ENCODE data around the gene CD151.

Gene CD151

GRCh38 chr11:843086-843734 lies 10.5 kb downstream of the CD151 start:
- H3K27ac ChIP-seq (ENCODE audit: low read depth, low read length), result peak overlapping the region; percentile 75

GRCh38 chr11:843818-844692 lies 11.3 kb downstream of the CD151 start:
- peak overlapping the region in 1 of 2 donors; percentile 91 for H3K4me3 ChIP-seq (ENCODE audit: low read depth in 1 of 2, low read length in 2 of 2)
- peak overlapping the region; percentile 75 for H3K27ac ChIP-seq (ENCODE audit: low read depth, low read length)
- H3K4me1 ChIP-seq (ENCODE audit: control insufficient read depth in 1 of 2, insufficient read depth in 2 of 2, low read length in 2 of 2), result peaks cover 28 to 37% of the 10 kb centered on the region in 2 donors
- peaks cover 11 to 16% of the 10 kb centered on the region in 2 donors for H3K27me3 ChIP-seq (ENCODE audit: control insufficient read depth in 1 of 2, insufficient read depth in 2 of 2, low read length in 2 of 2)
- H3K9me3 ChIP-seq (ENCODE audit: control insufficient read depth in 1 of 2, low read length in 2 of 2), result no peaks in the 10 kb centered on the region
- peaks cover 3 to 16% of the 10 kb centered on the region in 2 donors for H3K36me3 ChIP-seq (ENCODE audit: control insufficient read depth in 1 of 2, insufficient read depth in 2 of 2, low read length in 2 of 2)
- peak overlapping the region in 1 of 2 donors; percentile 33 for H3K9ac ChIP-seq (ENCODE audit: low read depth in 1 of 2, low read length in 2 of 2)

More at GRCh38 chr11:843086-843734, 10.5 kb downstream of the CD151 start:
- peaks cover 4 to 10% of the 10 kb centered on the region in 2 donors for H3K27me3 ChIP-seq (ENCODE audit: control insufficient read depth in 1 of 2, insufficient read depth in 2 of 2, low read length in 2 of 2)
- H3K4me1 ChIP-seq (ENCODE audit: control insufficient read depth in 1 of 2, insufficient read depth in 2 of 2, low read length in 2 of 2), result peaks cover 30 to 36% of the 10 kb centered on the region in 2 donors
- H3K4me3 ChIP-seq (ENCODE audit: low read depth in 1 of 2, low read length in 2 of 2), result peak overlapping the region; percentile 91 to 94
- H3K36me3 ChIP-seq (ENCODE audit: control insufficient read depth in 1 of 2, insufficient read depth in 2 of 2, low read length in 2 of 2), result peaks cover 10 to 23% of the 10 kb centered on the region in 2 donors
- peak overlapping the region in 1 of 2 donors; percentile 33 for H3K9ac ChIP-seq (ENCODE audit: low read depth in 1 of 2, low read length in 2 of 2)
- H3K9me3 ChIP-seq (ENCODE audit: control insufficient read depth in 1 of 2, low read length in 2 of 2), result no peaks in the 10 kb centered on the region

- Histone ChIP-seq H3K36me3 (ENCODE audit: control insufficient read depth in 1 of 2, insufficient read depth in 2 of 2, low read length in 2 of 2) (peaks cover 0 to 7% of the 10 kb centered on the region in 2 donors), H3K27me3 (ENCODE audit: control insufficient read depth in 1 of 2, insufficient read depth in 2 of 2, low read length in 2 of 2) (peaks cover 12 to 18% of the 10 kb centered on the region in 2 donors), H3K4me3 (ENCODE audit: low read depth in 1 of 2, low read length in 2 of 2) (peak overlapping the region; percentile 17 to 32), H3K9me3 (ENCODE audit: control insufficient read depth in 1 of 2, low read length in 2 of 2) (no peaks in the 10 kb centered on the region), H3K9ac (ENCODE audit: low read depth in 1 of 2, low read length in 2 of 2) (peak overlapping the region in 1 of 2 donors; percentile 16), H3K4me1 (ENCODE audit: control insufficient read depth in 1 of 2, insufficient read depth in 2 of 2, low read length in 2 of 2) (peaks cover 22 to 36% of the 10 kb centered on the region in 2 donors), H3K27ac (ENCODE audit: low read depth, low read length) (no peak overlapping the region)
Observed at GRCh38 chr11:844693-845644, 12.2 kb downstream of the CD151 start.

- Histone ChIP-seq H3K27ac (ENCODE audit: low read depth, low read length) (no peak overlapping the region), H3K27me3 (ENCODE audit: control insufficient read depth in 1 of 2, insufficient read depth in 2 of 2, low read length in 2 of 2) (peaks cover 22 to 26% of the 10 kb centered on the region in 2 donors), H3K36me3 (ENCODE audit: control insufficient read depth in 1 of 2, insufficient read depth in 2 of 2, low read length in 2 of 2) (no peaks in the 10 kb centered on the region), H3K9me3 (ENCODE audit: control insufficient read depth in 1 of 2, low read length in 2 of 2) (no peaks in the 10 kb centered on the region), H3K4me1 (ENCODE audit: control insufficient read depth in 1 of 2, insufficient read depth in 2 of 2, low read length in 2 of 2) (peaks cover 13 to 26% of the 10 kb centered on the region in 2 donors), H3K4me3 (ENCODE audit: low read depth in 1 of 2, low read length in 2 of 2) (no peak overlapping the region), H3K9ac (ENCODE audit: low read depth in 1 of 2, low read length in 2 of 2) (no peak overlapping the region)
Observed at GRCh38 chr11:845872-846495, 13.2 kb downstream of the CD151 start.

- no peak overlapping the region for H3K4me3 ChIP-seq (ENCODE audit: low read depth in 1 of 2, low read length in 2 of 2)
- H3K27me3 ChIP-seq (ENCODE audit: control insufficient read depth in 1 of 2, insufficient read depth in 2 of 2, low read length in 2 of 2), result peaks cover 25 to 27% of the 10 kb centered on the region in 2 donors
- no peak overlapping the region for H3K9ac ChIP-seq (ENCODE audit: low read depth in 1 of 2, low read length in 2 of 2)
- H3K36me3 ChIP-seq (ENCODE audit: control insufficient read depth in 1 of 2, insufficient read depth in 2 of 2, low read length in 2 of 2), result no peaks in the 10 kb centered on the region
- peaks cover 10 to 22% of the 10 kb centered on the region in 2 donors for H3K4me1 ChIP-seq (ENCODE audit: control insufficient read depth in 1 of 2, insufficient read depth in 2 of 2, low read length in 2 of 2)
- H3K27ac ChIP-seq (ENCODE audit: low read depth, low read length), result no peak overlapping the region
- no peaks in the 10 kb centered on the region for H3K9me3 ChIP-seq (ENCODE audit: control insufficient read depth in 1 of 2, low read length in 2 of 2)
Observed at GRCh38 chr11:846496-847098, 13.8 kb downstream of the CD151 start.

- Histone ChIP-seq H3K27me3 (ENCODE audit: control insufficient read depth in 1 of 2, insufficient read depth in 2 of 2, low read length in 2 of 2) (peaks cover 25 to 27% of the 10 kb centered on the region in 2 donors), H3K9me3 (ENCODE audit: control insufficient read depth in 1 of 2, low read length in 2 of 2) (no peaks in the 10 kb centered on the region), H3K9ac (ENCODE audit: low read depth in 1 of 2, low read length in 2 of 2) (no peak overlapping the region), H3K4me3 (ENCODE audit: low read depth in 1 of 2, low read length in 2 of 2) (no peak overlapping the region), H3K27ac (ENCODE audit: low read depth, low read length) (no peak overlapping the region), H3K36me3 (ENCODE audit: control insufficient read depth in 1 of 2, insufficient read depth in 2 of 2, low read length in 2 of 2) (no peaks in the 10 kb centered on the region), H3K4me1 (ENCODE audit: control insufficient read depth in 1 of 2, insufficient read depth in 2 of 2, low read length in 2 of 2) (peaks cover 10 to 22% of the 10 kb centered on the region in 2 donors)
Observed at GRCh38 chr11:847876-848275, 15.1 kb downstream of the CD151 start.

GRCh38 chr11:848380-848931 lies 15.7 kb downstream of the CD151 start:
- Histone ChIP-seq H3K4me1 (ENCODE audit: control insufficient read depth in 1 of 2, insufficient read depth in 2 of 2, low read length in 2 of 2) (peaks cover 7 to 20% of the 10 kb centered on the region in 2 donors), H3K36me3 (ENCODE audit: control insufficient read depth in 1 of 2, insufficient read depth in 2 of 2, low read length in 2 of 2) (no peaks in the 10 kb centered on the region), H3K9me3 (ENCODE audit: control insufficient read depth in 1 of 2, low read length in 2 of 2) (no peaks in the 10 kb centered on the region), H3K27me3 (ENCODE audit: control insufficient read depth in 1 of 2, insufficient read depth in 2 of 2, low read length in 2 of 2) (peaks cover 25 to 27% of the 10 kb centered on the region in 2 donors), H3K4me3 (ENCODE audit: low read depth in 1 of 2, low read length in 2 of 2) (peak overlapping the region in 1 of 2 donors; percentile 28), H3K27ac (ENCODE audit: low read depth, low read length) (no peak overlapping the region), H3K9ac (ENCODE audit: low read depth in 1 of 2, low read length in 2 of 2) (no peak overlapping the region)

- no peaks in the 10 kb centered on the region for H3K9me3 ChIP-seq (ENCODE audit: control insufficient read depth in 1 of 2, low read length in 2 of 2)
- peaks cover 24 to 25% of the 10 kb centered on the region in 2 donors for H3K27me3 ChIP-seq (ENCODE audit: control insufficient read depth in 1 of 2, insufficient read depth in 2 of 2, low read length in 2 of 2)
- H3K27ac ChIP-seq (ENCODE audit: low read depth, low read length), result no peak overlapping the region
- no peak overlapping the region for H3K9ac ChIP-seq (ENCODE audit: low read depth in 1 of 2, low read length in 2 of 2)
- peaks cover 6 to 19% of the 10 kb centered on the region in 2 donors for H3K4me1 ChIP-seq (ENCODE audit: control insufficient read depth in 1 of 2, insufficient read depth in 2 of 2, low read length in 2 of 2)
- H3K4me3 ChIP-seq (ENCODE audit: low read depth in 1 of 2, low read length in 2 of 2), result peak overlapping the region in 1 of 2 donors; percentile 22
- H3K36me3 ChIP-seq (ENCODE audit: control insufficient read depth in 1 of 2, insufficient read depth in 2 of 2, low read length in 2 of 2), result no peaks in the 10 kb centered on the region
Observed at GRCh38 chr11:849104-849824, 16.5 kb downstream of the CD151 start.
